ENCODE data around the gene CISTR. TPM values are rescaled to one million over a fixed set of nuclear protein-coding genes. Genes with fewer than 3 reads are reported as not detected.
"Not testable (repeated sequence)": the region's sequence is repeated elsewhere in the genome, so short reads cannot be mapped to it uniquely, and the experiment has no call there.

CISTR gene
- polyA plus RNA-seq, 3 donors, result not detected

GRCh38 chr12:53733051-53733806 is 18.6 kb downstream of the CISTR start:
- WGBS, 3 donors, result 92 to 93% (median 92%) methylated on average over 2 of the region's 2 CpGs
- H3K27ac ChIP-seq (ENCODE audit: low read depth, low read length), result no peak overlapping the region

DNA sequence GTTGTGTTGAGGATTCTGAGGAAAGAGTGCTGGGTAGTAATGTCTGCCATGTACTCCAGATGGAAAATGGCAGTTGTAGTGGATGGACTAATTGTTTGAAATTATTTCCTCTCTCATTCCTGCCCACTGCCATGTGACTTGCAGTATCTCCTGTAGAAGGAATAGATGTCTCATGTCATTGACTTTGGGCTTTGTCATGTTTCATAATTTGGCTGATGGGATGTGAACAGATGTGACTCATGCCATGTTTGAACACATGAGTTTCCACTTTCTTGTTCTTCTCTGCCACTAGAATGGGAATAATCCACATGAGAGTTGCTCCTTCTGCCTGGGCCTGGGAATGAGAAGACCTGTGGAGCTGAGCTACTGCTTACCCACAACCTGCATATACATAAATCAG is 22.1 kb downstream of the CISTR start:
- H3K27ac ChIP-seq (ENCODE audit: low read depth, low read length), result no peak overlapping the region

GRCh38 chr12:53728206-53728605 is 23.6 kb downstream of the CISTR start:
- 61 to 72% (median 66%) methylated on average over 7 of the region's 7 CpGs for WGBS, 3 donors
- H3K27ac ChIP-seq (ENCODE audit: low read depth, low read length), result no peak overlapping the region

DNA sequence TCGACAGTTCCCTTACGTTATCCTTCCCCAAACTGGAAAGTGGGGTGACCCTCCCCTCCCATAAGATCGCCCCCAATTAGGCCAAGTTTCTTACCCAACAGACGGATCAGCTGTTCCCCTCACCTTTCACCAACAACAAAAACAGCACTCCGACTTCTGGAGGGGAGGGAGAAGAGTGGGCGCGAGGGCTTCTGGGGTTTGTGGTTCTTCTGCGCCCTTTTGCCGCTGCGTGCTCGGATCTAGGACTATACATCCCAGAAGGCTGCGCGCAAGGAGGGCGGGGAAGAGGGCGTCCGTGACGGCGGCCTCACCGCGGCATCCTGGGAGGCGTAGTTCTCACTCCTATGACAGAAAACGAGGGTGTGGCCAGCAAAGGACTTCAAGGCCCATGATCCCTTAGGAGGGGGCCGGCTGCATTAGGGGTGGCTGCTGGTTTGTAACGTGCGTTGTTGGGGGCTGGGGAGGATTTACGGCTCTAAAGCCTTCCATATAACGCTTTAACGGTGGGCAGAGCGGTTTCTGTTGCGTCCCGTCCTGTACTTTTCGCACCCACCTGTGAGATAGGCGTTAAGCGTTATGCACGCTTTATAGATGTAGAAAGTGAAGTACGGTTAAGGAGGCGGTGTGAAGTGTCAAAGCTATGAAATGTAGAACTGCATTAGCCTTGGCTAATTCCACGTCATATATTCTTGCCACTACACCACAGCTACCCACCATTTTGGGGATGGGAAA is 24.3 kb downstream of the CISTR start, which contains the start of gene CALCOCO1:
Gene CALCOCO1 (minus strand): TSS at position 143 of the 732 bp plus-strand sequence. CDS start 2,210 bp downstream, outside the sequence.
- 0 to 1% (median 0%) methylated on average over 38 of the region's 38 CpGs for WGBS, 3 donors
- H3K27ac ChIP-seq (ENCODE audit: low read depth, low read length), result no peak within 1 kb of the TSS

DNA sequence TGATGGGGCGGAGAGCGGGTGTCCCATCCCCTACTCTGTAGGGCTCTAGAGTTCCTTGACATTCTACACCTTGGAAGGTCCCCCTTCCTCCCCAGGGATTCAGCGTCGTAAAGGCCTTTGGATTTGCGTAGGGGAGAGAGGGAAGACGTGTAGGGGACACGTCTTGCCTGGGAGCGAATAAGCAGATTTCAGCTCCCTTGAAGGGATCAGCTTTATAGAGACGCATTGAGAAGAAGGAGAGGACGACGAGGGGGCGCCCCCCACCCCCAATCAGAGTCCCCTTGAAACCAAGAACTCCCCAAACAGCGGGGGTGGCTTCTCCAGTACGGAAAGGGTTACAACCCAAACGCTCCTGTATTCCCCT is 24.9 kb downstream of the CISTR start:
- H3K27ac ChIP-seq (ENCODE audit: low read depth, low read length), result no peak overlapping the region
- WGBS, 3 donors, result 1 to 2% (median 2%) methylated on average over 15 of the region's 15 CpGs

DNA sequence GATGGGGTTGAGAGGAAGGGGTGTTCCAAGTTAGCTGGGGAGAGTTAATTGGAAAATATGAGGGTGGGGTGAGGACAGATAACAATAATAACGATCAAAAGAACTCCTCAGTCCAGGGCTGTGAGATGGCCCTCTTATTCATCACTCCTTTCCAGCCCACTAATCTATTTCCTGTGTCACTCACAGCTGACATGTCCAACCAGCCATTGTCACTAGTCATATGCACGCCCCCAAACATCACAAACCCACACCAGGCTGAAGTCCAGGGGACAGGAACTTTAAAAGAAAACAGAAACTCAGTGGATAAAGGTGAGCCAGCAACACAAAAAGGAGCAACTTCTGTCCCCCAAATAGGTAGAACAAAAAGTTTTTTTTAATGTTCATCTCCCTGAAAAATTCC is 25.4 kb downstream of the CISTR start:
- H3K27ac ChIP-seq (ENCODE audit: low read depth, low read length), result no peak overlapping the region
- WGBS, 3 donors, result 18 to 28% (median 26%) methylated on average over 2 of the region's 2 CpGs

DNA sequence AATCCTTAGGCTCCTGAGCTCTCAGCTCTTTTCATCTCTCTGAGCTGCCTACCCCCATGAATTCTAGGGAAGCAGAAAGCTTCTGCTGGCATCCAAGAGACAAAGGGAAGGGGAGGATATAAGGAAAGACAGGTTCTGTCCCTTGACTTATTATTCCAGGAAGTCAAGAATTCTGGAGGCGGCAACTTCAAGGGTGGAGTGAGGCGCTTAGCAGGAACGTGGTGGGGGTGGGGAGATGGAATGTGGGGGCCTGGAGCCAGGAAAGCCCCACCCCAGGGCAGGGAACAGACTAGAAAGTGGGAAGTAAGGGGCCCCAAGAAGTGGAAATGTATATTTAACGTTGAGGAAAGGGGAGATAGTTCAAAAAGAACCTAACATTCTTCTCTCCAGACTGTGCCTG is 26.0 kb downstream of the CISTR start:
- WGBS, 3 donors, result 34 to 40% (median 38%) methylated on average over 4 of the region's 4 CpGs
- H3K27ac ChIP-seq (ENCODE audit: low read depth, low read length), result no peak overlapping the region

- 84 to 90% (median 88%) methylated on average over 3 of the region's 3 CpGs for WGBS, 3 donors
- H3K27ac ChIP-seq (ENCODE audit: low read depth, low read length), result no peak overlapping the region
Observed at GRCh38 chr12:53722450-53723041, 29.2 kb downstream of the CISTR start.

GRCh38 chr12:53720946-53721345 is 30.8 kb downstream of the CISTR start:
- 78 to 87% (median 87%) methylated on average over 1 of the region's 1 CpG for WGBS, 3 donors

GRCh38 chr12:53719649-53720048 is 32.1 kb downstream of the CISTR start:
- WGBS, 3 donors, result 72 to 84% (median 81%) methylated on average over 2 of the region's 2 CpGs
- H3K27ac ChIP-seq (ENCODE audit: low read depth, low read length), result no peak overlapping the region

More at GRCh38 chr12:53720946-53721345, 30.8 kb downstream of the CISTR start:
- no peak overlapping the region for H3K27ac ChIP-seq (ENCODE audit: low read depth, low read length)

- H3K27ac ChIP-seq (ENCODE audit: low read depth, low read length), result not testable (repeated sequence)
- WGBS, 3 donors, result 85 to 94% (median 93%) methylated on average over 6 of the region's 6 CpGs
Observed at GRCh38 chr12:53718567-53718966, 33.2 kb downstream of the CISTR start.

- H3K27ac ChIP-seq (ENCODE audit: low read depth, low read length), result no peak overlapping the region
- 90 to 96% (median 95%) methylated on average over 5 of the region's 5 CpGs for WGBS, 3 donors
Observed at GRCh38 chr12:53717319-53717718, 34.5 kb downstream of the CISTR start.

DNA sequence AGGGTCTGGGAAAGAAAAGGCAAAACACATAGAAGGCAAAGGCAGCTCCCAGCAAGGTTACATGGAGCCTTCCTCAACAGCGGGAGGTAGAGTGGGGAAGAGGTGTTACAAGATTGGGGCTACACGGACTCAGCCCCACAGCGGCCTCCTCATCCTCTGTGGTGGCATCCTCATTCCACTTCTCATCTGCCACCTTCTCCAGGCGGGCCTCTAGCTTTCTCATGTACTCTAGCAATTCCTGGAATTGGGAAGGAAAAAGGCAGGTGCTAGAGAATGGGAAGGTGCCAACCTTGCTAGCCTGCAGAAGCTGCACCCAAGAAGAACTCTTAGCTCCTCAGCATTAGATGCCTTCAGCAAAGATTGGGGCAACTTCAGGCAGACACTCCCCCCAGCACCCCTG is 37.8 kb downstream of the CISTR start:
- H3K27ac ChIP-seq (ENCODE audit: low read depth, low read length), result no peak overlapping the region
- WGBS, 3 donors, result 91 to 98% (median 96%) methylated on average over 4 of the region's 4 CpGs

GRCh38 chr12:53713516-53713915 is 38.3 kb downstream of the CISTR start:
- H3K27ac ChIP-seq (ENCODE audit: low read depth, low read length), result no peak overlapping the region
- WGBS, 3 donors, result 78 to 87% (median 85%) methylated on average over 9 of the region's 9 CpGs

DNA sequence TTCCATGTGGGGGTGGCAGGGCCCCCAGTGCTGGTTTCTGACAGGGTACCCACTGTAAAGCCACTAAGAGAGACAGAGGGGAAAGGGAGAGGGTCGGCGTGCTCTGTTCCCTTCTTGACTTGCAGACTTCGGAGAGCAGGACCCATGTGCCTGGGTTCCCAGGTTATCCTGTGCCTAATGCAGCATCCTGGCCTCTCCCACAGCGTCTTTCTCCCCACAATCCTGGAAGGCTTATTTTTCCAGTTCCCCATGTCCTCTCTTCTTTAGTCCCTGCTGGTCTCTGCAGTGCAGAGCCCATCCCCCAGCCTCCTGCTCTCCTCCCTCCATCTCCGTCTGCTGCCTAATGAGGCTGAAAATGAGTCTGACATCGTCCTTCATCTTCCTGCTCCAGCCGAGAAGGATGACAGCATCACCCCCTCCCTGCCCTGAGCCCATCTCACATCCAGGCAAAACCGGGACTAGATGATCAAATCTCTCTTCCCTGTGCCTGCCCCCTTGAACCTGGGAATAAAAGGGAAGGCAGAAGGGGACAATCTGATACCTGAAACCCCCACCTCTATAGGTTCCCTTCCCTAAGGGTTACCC is 39.6 kb downstream of the CISTR start:
- 78 to 83% (median 79%) methylated on average over 8 of the region's 8 CpGs for WGBS, 3 donors
- no peak overlapping the region for H3K27ac ChIP-seq (ENCODE audit: low read depth, low read length)

- WGBS, 3 donors, result 31 to 46% (median 46%) methylated on average over 6 of the region's 6 CpGs
Observed at GRCh38 chr12:53710091-53710490, 41.7 kb downstream of the CISTR start.

GRCh38 chr12:53709671-53710070 is 42.1 kb downstream of the CISTR start:
- 37 to 39% (median 38%) methylated on average over 4 of the region's 4 CpGs for WGBS, 3 donors

More at GRCh38 chr12:53710091-53710490, 41.7 kb downstream of the CISTR start:
- no peak overlapping the region for H3K27ac ChIP-seq (ENCODE audit: low read depth, low read length)

DNA sequence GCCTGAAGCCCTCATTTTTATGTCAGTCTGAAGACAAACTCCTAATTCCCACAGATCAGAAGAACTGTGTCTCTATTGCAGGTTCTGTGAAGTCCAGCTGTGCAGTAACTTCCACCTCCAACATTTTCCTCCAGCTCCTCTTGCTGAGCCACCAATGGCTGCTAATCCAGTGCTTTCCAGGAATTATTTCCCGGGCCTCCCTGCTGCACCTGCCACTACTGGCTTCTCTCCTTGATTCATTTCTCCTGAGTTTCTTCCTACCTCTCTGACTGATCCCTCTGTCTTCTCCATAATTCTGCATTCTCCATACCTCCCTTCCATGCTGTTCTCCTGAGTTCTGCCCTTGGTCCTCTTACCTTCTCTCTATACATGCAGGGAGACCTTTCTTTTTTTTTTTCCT is 45.7 kb downstream of the CISTR start:
- 57 to 82% (median 80%) methylated on average over 1 of the region's 1 CpG for WGBS, 3 donors
- no peak overlapping the region for H3K27ac ChIP-seq (ENCODE audit: low read depth, low read length)

More at GRCh38 chr12:53709671-53710070, 42.1 kb downstream of the CISTR start:
- no peak overlapping the region for H3K27ac ChIP-seq (ENCODE audit: low read depth, low read length)

- 67 to 76% (median 73%) methylated on average over 4 of the region's 4 CpGs for WGBS, 3 donors
- no peak overlapping the region for H3K27ac ChIP-seq (ENCODE audit: low read depth, low read length)
Observed at GRCh38 chr12:53703756-53704155, 48.0 kb downstream of the CISTR start.

All from adipose tissue (tissue), 3 donors.